Hepatocyte (in vitro differentiated cells): Measurements from ENCODE around the gene MARK2.

ENCODE experiments used
- CTCF ChIP-seq: fragments of 200-600 bp; sonication (generic); IDR thresholded peaks from 2 replicates; pipeline ENCODE4 v1.5.1; 2016; ENCODE audit warnings: antibody characterized with exemption, mild to moderate bottlenecking; ENCODE audit not compliant: poor library complexity
- EZH2phosphoT487 ChIP-seq: fragments of 200-600 bp; sonication (generic); IDR thresholded peaks from one replicate; pipeline ENCODE4 v1.6.1; 2018; ENCODE audit warnings: antibody characterized with exemption, mild to moderate bottlenecking, low read depth, moderate library complexity; ENCODE audit not compliant: unreplicated experiment, severe bottlenecking

- no peak for TF ChIP-seq CTCF
- no peak for TF ChIP-seq EZH2phosphoT487
These were observed 76.2 kb downstream of the MARK2 start for GRCh38 chr11:63914896-63915691.
